ENCODE measurements around the gene EPB41L4B.

Gene EPB41L4B

GRCh38 chr9:109272045-109272444 is 48.8 kb downstream of the EPB41L4B start:
- DNase-seq (ENCODE audit: low read depth) = no peak
- TF ChIP-seq CTCF (IDR thresholded peaks at IDR 0.05; ENCODE audit: insufficient read depth, low read depth, low read length, missing control alignments) = no peak
- no peak overlapping the region for H3K4me3 ChIP-seq (ENCODE audit: low read length)

- TF ChIP-seq CTCF (IDR thresholded peaks at IDR 0.05; ENCODE audit: insufficient read depth, low read depth, low read length, missing control alignments) = no peak
- no peak for DNase-seq (ENCODE audit: low read depth)
- no peak overlapping the region for H3K4me3 ChIP-seq (ENCODE audit: low read length)
These were observed 49.6 kb downstream of the EPB41L4B start for GRCh38 chr9:109270971-109271925.

- no peak for TF ChIP-seq CTCF (IDR thresholded peaks at IDR 0.05; ENCODE audit: insufficient read depth, low read depth, low read length, missing control alignments)
- no peak overlapping the region for H3K4me3 ChIP-seq (ENCODE audit: low read length)
- DNase-seq (ENCODE audit: low read depth) = no peak
These were observed 50.4 kb downstream of the EPB41L4B start for GRCh38 chr9:109270441-109270840.

GRCh38 chr9:109269839-109270238 is 51.0 kb downstream of the EPB41L4B start:
- H3K4me3 ChIP-seq (ENCODE audit: low read length) = no peak overlapping the region
- no peak for TF ChIP-seq CTCF (IDR thresholded peaks at IDR 0.05; ENCODE audit: insufficient read depth, low read depth, low read length, missing control alignments)
- DNase-seq (ENCODE audit: low read depth) = no peak

GRCh38 chr9:109269081-109269480 is 51.8 kb downstream of the EPB41L4B start:
- no peak overlapping the region for H3K4me3 ChIP-seq (ENCODE audit: low read length)
- no peak for DNase-seq (ENCODE audit: low read depth)
- no peak for TF ChIP-seq CTCF (IDR thresholded peaks at IDR 0.05; ENCODE audit: insufficient read depth, low read depth, low read length, missing control alignments)

- DNase-seq (ENCODE audit: low read depth) = no peak
- no peak overlapping the region for H3K4me3 ChIP-seq (ENCODE audit: low read length)
- no peak for TF ChIP-seq CTCF (IDR thresholded peaks at IDR 0.05; ENCODE audit: insufficient read depth, low read depth, low read length, missing control alignments)
These were observed 53.3 kb downstream of the EPB41L4B start for GRCh38 chr9:109267555-109267954.

Measured in epithelial cell of esophagus (primary cell).